WERI-Rb-1 (cell line): Measurements from ENCODE around the gene KRT77.

Source experiments
- DNase-seq: peaks from one replicate; pipeline ENCODE4 v3.0.0-alpha.2; 2020
- H3K27ac ChIP-seq: fragments of 250-450 bp; sonication (Bioruptor Pico); 2 replicates; pipeline ENCODE4 v1.5.1; 2020; ENCODE audit warnings: mild to moderate bottlenecking, moderate library complexity
- H3K27me3 ChIP-seq: fragments of 250-450 bp; sonication (Bioruptor Pico); 2 replicates; pipeline ENCODE4 v1.5.1; 2021; ENCODE audit warnings: mild to moderate bottlenecking, low read depth, moderate library complexity; ENCODE audit not compliant: insufficient read depth, severe bottlenecking
- H3K36me3 ChIP-seq: fragments of 250-450 bp; sonication (Bioruptor Pico); 2 replicates; pipeline ENCODE4 v1.5.1; 2020; ENCODE audit warnings: mild to moderate bottlenecking, moderate library complexity
- H3K4me3 ChIP-seq: 2 replicates; pipeline ENCODE4 v1.5.1; 2011; ENCODE audit warnings: low read depth, mild to moderate bottlenecking, control low read depth, low read length
- H3K9me3 ChIP-seq: fragments of 250-450 bp; sonication (Bioruptor Pico); 2 replicates; pipeline ENCODE4 v1.5.1; 2021; ENCODE audit warnings: mild to moderate bottlenecking, moderate library complexity; ENCODE audit not compliant: severe bottlenecking
- TF ChIP-seq, protein P1 (sequence below): IDR thresholded peaks from 2 replicates; pipeline ENCODE4 v1.5.1; 2011; ENCODE audit warnings: low read depth, mild to moderate bottlenecking, control low read depth, inconsistent platforms, low read length

Gene KRT77

GRCh38 chr12:52683575-52684300 lies 19.6 kb downstream of the KRT77 start:
- no peak overlapping the region for H3K27ac ChIP-seq
- H3K4me3 ChIP-seq, result no peak overlapping the region
- H3K36me3 ChIP-seq, result no peaks in the 10 kb centered on the region
- H3K27me3 ChIP-seq, result peaks cover 92% of the 10 kb centered on the region
- DNase-seq, result no peak
- TF ChIP-seq, protein P1, sequence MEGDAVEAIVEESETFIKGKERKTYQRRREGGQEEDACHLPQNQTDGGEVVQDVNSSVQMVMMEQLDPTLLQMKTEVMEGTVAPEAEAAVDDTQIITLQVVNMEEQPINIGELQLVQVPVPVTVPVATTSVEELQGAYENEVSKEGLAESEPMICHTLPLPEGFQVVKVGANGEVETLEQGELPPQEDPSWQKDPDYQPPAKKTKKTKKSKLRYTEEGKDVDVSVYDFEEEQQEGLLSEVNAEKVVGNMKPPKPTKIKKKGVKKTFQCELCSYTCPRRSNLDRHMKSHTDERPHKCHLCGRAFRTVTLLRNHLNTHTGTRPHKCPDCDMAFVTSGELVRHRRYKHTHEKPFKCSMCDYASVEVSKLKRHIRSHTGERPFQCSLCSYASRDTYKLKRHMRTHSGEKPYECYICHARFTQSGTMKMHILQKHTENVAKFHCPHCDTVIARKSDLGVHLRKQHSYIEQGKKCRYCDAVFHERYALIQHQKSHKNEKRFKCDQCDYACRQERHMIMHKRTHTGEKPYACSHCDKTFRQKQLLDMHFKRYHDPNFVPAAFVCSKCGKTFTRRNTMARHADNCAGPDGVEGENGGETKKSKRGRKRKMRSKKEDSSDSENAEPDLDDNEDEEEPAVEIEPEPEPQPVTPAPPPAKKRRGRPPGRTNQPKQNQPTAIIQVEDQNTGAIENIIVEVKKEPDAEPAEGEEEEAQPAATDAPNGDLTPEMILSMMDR, result no peak
- H3K9me3 ChIP-seq, result no peaks in the 10 kb centered on the region

GRCh38 chr12:52682938-52683574 lies 20.3 kb downstream of the KRT77 start:
- Histone ChIP-seq H3K9me3 (no peaks in the 10 kb centered on the region), H3K27ac (no peak overlapping the region), H3K4me3 (no peak overlapping the region), H3K36me3 (no peaks in the 10 kb centered on the region), H3K27me3 (peaks cover 93% of the 10 kb centered on the region)
- DNase-seq, result no peak
- TF ChIP-seq, protein P1, result no peak

- TF ChIP-seq, protein P1, result no peak
- no peak for DNase-seq
- H3K36me3 ChIP-seq, result no peaks in the 10 kb centered on the region
- H3K27ac ChIP-seq, result no peak overlapping the region
- H3K9me3 ChIP-seq, result no peaks in the 10 kb centered on the region
- no peak overlapping the region for H3K4me3 ChIP-seq
- H3K27me3 ChIP-seq, result peaks cover 93% of the 10 kb centered on the region
Measured at GRCh38 chr12:52682381-52682660, 21.0 kb downstream of the KRT77 start.

- Histone ChIP-seq H3K27me3 (peaks cover 93% of the 10 kb centered on the region), H3K4me3 (no peak overlapping the region)
Measured at GRCh38 chr12:52681526-52682380, 21.6 kb downstream of the KRT77 start.

GRCh38 chr12:52680363-52680762 lies 23.0 kb downstream of the KRT77 start, which contains the start of gene KRT1:
Gene KRT1, minus strand, starts transcription at chr12:52680407. Its CDS starts 59 bp downstream, at chr12:52680348.
- H3K4me3 ChIP-seq, result no peak within 1 kb of the TSS
- TF ChIP-seq, protein P1, result no peak
- DNase-seq, result no peak
- H3K27ac ChIP-seq, result no peak within 1 kb of the TSS
- peaks cover 93% of the 10 kb centered on the region for H3K27me3 ChIP-seq
- H3K9me3 ChIP-seq, result no peaks in the 10 kb centered on the region
- no peaks in the 10 kb centered on the region for H3K36me3 ChIP-seq

More at GRCh38 chr12:52681526-52682380, 21.6 kb downstream of the KRT77 start:
- H3K27ac ChIP-seq, result no peak overlapping the region
- no peak for DNase-seq
- TF ChIP-seq, protein P1, result no peak
- H3K36me3 ChIP-seq, result no peaks in the 10 kb centered on the region
- no peaks in the 10 kb centered on the region for H3K9me3 ChIP-seq
